ENCODE data around the gene STK39.

Gene STK39

DNA sequence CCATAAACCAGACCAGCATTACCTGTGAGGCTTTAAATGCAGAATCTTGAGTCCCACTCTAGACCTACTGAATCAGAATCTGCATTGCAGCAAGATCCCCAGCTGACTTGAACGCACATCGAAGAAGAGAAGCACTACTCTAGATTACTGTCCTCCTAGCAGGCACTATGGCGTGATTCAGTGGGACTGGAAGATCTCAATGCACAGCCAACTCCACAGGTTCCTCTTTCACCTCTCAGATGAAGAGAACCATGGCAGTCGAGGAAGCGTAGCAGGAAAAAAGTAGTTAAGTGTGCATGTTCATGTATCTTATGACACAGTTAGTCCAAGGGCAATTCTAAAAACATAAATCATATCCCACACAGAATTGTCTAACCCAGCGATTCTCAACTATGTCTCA, 97.4 kb downstream of the STK39 start:
- Histone ChIP-seq H3K4me1 (ENCODE audit: control insufficient read depth in 1 of 2, insufficient read depth in 2 of 2, low read length in 2 of 2) (peaks cover 4 to 21% of the 10 kb centered on the region in 2 donors), H3K36me3 (ENCODE audit: control insufficient read depth in 1 of 2, insufficient read depth in 2 of 2, low read length in 2 of 2) (peaks cover 0 to 2% of the 10 kb centered on the region in 2 donors), H3K27ac (ENCODE audit: low read depth, low read length) (no peak overlapping the region), H3K9ac (ENCODE audit: low read depth in 1 of 2, low read length in 2 of 2) (no peak overlapping the region), H3K4me3 (ENCODE audit: low read depth in 1 of 2, low read length in 2 of 2) (no peak overlapping the region), H3K27me3 (ENCODE audit: control insufficient read depth in 1 of 2, insufficient read depth in 2 of 2, low read length in 2 of 2) (no peaks in the 10 kb centered on the region), H3K9me3 (ENCODE audit: control insufficient read depth in 1 of 2, low read length in 2 of 2) (no peaks in the 10 kb centered on the region)

DNA sequence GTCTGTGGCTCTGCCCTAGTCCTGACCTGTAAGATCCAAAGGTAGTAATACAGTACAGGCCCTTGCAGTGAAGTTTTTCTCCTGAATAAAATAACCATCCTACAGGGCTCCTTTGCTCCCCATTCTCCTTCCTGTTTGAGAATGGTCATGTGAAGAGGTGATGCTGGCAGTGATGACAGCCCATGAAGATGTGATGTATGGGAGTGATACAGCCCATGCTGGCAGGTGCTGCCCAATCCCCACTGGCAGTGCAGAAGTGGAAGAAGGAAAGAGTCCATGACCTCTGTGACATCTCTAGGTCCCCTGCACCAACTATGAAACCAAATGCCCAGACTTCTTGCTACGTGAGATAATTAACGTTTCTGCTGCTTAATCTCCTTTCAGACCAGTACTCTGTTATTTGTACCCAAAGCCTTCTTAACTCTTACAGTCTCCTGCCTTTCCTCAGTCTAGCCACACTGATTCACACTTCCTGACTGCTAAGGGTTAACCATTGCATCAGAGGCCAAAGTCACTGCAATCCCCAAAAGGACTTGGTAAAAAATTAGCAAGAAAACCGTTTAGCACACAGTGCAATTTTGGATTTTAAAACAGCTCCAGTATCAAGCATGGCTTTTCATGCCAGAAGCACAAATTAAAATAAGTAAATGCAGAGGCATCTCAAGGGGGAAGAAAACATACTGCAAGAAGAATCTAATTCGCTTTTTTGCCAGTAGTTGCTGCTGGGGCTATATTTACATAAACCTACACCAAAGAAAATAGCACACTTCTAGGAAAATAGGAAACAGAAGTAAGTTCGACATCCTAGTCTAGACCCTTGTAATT, 98.0 kb downstream of the STK39 start:
- Histone ChIP-seq H3K4me1 (ENCODE audit: control insufficient read depth in 1 of 2, insufficient read depth in 2 of 2, low read length in 2 of 2) (peaks cover 4 to 21% of the 10 kb centered on the region in 2 donors), H3K27me3 (ENCODE audit: control insufficient read depth in 1 of 2, insufficient read depth in 2 of 2, low read length in 2 of 2) (no peaks in the 10 kb centered on the region), H3K4me3 (ENCODE audit: low read depth in 1 of 2, low read length in 2 of 2) (no peak overlapping the region), H3K27ac (ENCODE audit: low read depth, low read length) (no peak overlapping the region), H3K9ac (ENCODE audit: low read depth in 1 of 2, low read length in 2 of 2) (no peak overlapping the region), H3K9me3 (ENCODE audit: control insufficient read depth in 1 of 2, low read length in 2 of 2) (no peaks in the 10 kb centered on the region), H3K36me3 (ENCODE audit: control insufficient read depth in 1 of 2, insufficient read depth in 2 of 2, low read length in 2 of 2) (peaks cover 0 to 2% of the 10 kb centered on the region in 2 donors)

DNA sequence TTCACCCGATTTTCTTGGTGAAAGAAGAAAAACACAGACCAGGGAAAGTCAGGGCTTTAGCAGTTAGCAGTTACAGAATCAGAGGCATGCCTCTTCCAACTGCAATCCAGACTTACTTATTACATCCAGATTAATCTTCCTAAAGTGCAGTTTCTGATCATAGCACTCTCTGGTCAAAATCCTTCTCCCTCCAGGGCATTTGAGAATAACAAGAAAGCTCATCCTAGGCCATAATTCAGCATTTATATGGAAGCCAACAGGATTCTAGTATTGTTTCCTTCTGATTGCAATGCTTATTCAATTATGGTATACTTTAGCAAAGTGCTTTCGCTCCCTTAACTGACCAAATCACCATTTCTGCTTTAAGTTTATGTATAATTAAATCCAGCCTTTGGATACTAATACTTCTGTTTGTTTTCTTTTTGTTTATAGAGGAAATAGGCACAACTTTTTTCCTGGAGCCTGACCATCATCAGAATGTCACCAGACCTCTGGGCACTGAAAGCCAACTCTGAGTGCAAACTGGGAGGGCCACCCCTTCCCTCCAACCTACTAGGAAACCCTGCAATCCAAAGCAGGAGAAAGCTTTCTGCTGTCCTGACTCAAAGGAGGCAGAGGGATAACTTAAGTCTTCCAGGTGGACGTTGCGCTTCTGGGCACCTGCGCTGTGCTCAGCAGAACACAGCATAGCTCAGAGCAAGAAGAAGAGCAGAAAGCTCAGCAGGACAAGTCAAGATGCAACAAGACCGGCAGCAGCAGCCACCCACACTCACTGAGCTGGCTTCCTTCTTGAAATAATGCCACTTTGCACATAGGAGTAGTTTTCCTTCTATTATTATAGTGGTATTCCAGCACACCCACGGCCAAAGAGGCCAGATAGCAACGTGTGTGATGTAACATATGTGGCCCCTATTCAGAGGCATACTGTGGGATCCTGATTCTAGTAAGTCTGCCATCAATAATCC, 99.3 kb downstream of the STK39 start:
- Histone ChIP-seq H3K27me3 (ENCODE audit: control insufficient read depth in 1 of 2, insufficient read depth in 2 of 2, low read length in 2 of 2) (no peaks in the 10 kb centered on the region), H3K4me3 (ENCODE audit: low read depth in 1 of 2, low read length in 2 of 2) (no peak overlapping the region), H3K9ac (ENCODE audit: low read depth in 1 of 2, low read length in 2 of 2) (no peak overlapping the region), H3K36me3 (ENCODE audit: control insufficient read depth in 1 of 2, insufficient read depth in 2 of 2, low read length in 2 of 2) (peaks cover 0 to 2% of the 10 kb centered on the region in 2 donors), H3K27ac (ENCODE audit: low read depth, low read length) (no peak overlapping the region), H3K4me1 (ENCODE audit: control insufficient read depth in 1 of 2, insufficient read depth in 2 of 2, low read length in 2 of 2) (peaks cover 4 to 21% of the 10 kb centered on the region in 2 donors), H3K9me3 (ENCODE audit: control insufficient read depth in 1 of 2, low read length in 2 of 2) (no peaks in the 10 kb centered on the region)

DNA sequence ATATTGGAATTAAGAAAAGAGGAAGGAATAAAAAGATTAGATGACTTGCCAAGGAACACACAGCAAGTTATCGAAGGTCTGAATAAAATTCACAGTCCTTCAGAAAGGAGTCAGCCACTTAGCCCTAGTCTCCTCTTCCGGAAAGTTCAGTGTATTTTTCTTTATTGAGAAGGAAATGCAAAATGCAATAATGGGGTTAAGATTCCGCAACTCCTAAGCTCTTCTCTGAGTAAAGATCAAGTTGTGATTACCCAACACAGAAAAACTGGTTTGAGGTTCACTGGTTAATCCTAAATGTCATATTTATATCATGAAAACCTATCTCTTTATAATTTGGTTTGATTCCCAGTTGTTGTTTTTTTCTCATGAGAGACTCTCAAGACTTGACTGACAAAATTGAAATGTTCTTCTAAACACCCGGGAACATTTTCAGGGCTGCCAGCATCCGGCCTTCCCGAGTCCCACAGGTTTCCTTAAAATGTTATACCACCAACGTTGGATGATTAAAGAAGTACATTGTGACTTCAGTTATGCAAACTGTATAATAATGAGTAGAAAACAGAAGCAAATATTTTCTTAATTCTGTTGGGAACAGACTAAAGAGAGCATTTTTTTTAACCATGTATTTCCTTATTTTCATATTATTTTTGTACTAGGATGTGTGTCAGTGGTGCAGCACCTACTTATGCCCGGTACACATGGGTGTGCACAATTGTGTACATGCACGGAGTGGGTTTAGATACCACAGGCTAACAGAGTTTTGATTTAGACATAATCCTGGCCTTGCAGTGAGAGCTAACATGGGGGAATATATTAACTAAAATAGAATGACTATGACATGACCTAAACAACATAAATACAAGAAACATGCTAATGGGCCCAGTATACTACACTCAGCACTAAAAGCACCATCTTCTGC, 100.2 kb downstream of the STK39 start:
- no peak overlapping the region for H3K4me3 ChIP-seq (ENCODE audit: low read depth in 1 of 2, low read length in 2 of 2)
- H3K27me3 ChIP-seq (ENCODE audit: control insufficient read depth in 1 of 2, insufficient read depth in 2 of 2, low read length in 2 of 2): no peaks in the 10 kb centered on the region
- no peaks in the 10 kb centered on the region for H3K9me3 ChIP-seq (ENCODE audit: control insufficient read depth in 1 of 2, low read length in 2 of 2)
- no peak overlapping the region for H3K27ac ChIP-seq (ENCODE audit: low read depth, low read length)
- H3K36me3 ChIP-seq (ENCODE audit: control insufficient read depth in 1 of 2, insufficient read depth in 2 of 2, low read length in 2 of 2): peaks cover 0 to 2% of the 10 kb centered on the region in 2 donors
- H3K9ac ChIP-seq (ENCODE audit: low read depth in 1 of 2, low read length in 2 of 2): no peak overlapping the region
- H3K4me1 ChIP-seq (ENCODE audit: control insufficient read depth in 1 of 2, insufficient read depth in 2 of 2, low read length in 2 of 2): peaks cover 4 to 21% of the 10 kb centered on the region in 2 donors

DNA sequence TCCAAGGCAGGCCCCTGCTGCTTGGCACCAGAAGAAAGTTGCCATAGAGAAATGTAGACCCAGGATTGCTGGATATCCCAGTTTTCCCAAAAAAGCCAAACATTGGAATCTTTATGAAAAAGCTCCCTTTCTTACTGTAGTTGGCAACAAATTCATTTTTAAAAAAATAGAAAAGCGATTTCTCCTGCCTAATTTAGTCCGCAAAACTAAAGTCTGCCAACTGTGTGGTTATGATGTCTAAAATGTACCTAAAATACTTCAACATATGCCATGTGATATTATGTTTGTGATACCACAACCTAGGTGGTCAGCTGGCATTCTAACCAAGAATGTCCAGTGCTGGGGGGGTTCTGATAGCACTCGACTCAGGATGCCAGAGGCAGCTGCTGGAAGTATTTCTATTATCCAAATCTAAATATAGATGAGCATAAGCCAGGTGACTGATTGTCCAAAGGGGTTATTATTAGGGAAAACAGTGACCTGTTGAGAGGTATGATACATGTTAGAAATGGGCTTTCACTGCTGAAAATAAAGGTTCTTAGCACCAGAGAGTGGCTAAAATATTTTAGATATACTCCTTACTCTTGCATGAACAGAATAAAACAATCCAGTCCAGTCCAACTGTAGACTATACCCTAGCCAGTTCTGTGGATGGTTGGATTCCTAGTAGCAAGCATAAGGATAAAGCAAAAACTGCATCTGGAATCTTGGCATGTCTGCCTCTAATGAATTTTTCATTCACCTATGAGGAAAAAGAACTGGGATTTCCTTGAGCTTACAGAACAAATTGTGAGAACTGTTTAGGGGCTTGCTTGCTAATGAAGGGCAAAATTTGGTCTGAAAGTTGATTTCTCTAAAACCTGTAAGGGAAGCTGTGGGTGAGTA, 101.7 kb downstream of the STK39 start:
- peaks cover 4 to 15% of the 10 kb centered on the region in 2 donors for H3K4me1 ChIP-seq (ENCODE audit: control insufficient read depth in 1 of 2, insufficient read depth in 2 of 2, low read length in 2 of 2)
- no peaks in the 10 kb centered on the region for H3K9me3 ChIP-seq (ENCODE audit: control insufficient read depth in 1 of 2, low read length in 2 of 2)
- H3K4me3 ChIP-seq (ENCODE audit: low read depth in 1 of 2, low read length in 2 of 2): no peak overlapping the region
- H3K36me3 ChIP-seq (ENCODE audit: control insufficient read depth in 1 of 2, insufficient read depth in 2 of 2, low read length in 2 of 2): peaks cover 0 to 2% of the 10 kb centered on the region in 2 donors
- H3K9ac ChIP-seq (ENCODE audit: low read depth in 1 of 2, low read length in 2 of 2): no peak overlapping the region
- no peaks in the 10 kb centered on the region for H3K27me3 ChIP-seq (ENCODE audit: control insufficient read depth in 1 of 2, insufficient read depth in 2 of 2, low read length in 2 of 2)
- H3K27ac ChIP-seq (ENCODE audit: low read depth, low read length): no peak overlapping the region

DNA sequence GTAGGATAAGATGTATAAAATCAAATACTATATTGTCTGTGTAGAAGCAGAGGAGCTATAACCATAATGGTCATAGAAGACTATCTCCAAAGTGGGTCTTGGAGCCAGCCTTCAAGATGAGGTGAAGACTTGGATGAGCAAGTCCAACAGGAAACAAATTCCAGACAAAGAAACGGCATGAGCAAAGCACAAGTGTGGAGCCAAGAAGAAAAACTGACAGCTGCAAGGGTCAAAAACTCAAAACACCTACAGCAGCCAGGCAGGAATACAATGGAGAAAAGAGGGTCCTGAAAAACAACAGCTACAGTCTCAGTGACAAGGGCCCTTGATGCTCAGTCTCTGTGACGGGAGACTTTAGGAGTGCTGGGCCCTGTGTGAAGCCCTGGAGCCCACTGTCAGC, 102.4 kb downstream of the STK39 start:
- H3K27ac ChIP-seq (ENCODE audit: low read depth, low read length): no peak overlapping the region

DNA sequence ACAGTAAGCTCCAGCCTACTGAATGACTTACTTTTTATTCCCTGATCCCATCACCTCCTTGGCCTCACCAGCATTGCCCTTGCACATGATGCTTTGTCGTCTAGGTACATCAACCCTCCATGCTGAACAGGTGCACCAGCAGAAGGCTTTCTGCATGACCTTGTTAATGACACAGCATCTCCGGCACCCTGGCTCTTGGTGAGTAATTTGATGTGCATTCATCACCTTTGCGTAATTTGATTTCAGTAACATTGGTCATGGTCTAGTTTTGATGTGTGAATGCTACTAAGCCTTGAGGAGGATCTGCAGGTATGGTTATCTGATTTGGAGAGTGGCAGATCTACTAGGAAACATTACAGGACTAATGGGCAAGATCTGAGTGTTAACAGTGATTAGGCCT, 103.6 kb downstream of the STK39 start:
- H3K9me3 ChIP-seq (ENCODE audit: control insufficient read depth in 1 of 2, low read length in 2 of 2): no peaks in the 10 kb centered on the region
- H3K27me3 ChIP-seq (ENCODE audit: control insufficient read depth in 1 of 2, insufficient read depth in 2 of 2, low read length in 2 of 2): no peaks in the 10 kb centered on the region
- H3K27ac ChIP-seq (ENCODE audit: low read depth, low read length): no peak overlapping the region
- H3K4me1 ChIP-seq (ENCODE audit: control insufficient read depth in 1 of 2, insufficient read depth in 2 of 2, low read length in 2 of 2): no peaks in the 10 kb centered on the region
- H3K4me3 ChIP-seq (ENCODE audit: low read depth in 1 of 2, low read length in 2 of 2): no peak overlapping the region
- peaks cover 0 to 10% of the 10 kb centered on the region in 2 donors for H3K36me3 ChIP-seq (ENCODE audit: control insufficient read depth in 1 of 2, insufficient read depth in 2 of 2, low read length in 2 of 2)
- no peak overlapping the region for H3K9ac ChIP-seq (ENCODE audit: low read depth in 1 of 2, low read length in 2 of 2)

More for the DNA sequence above, 102.4 kb downstream of the STK39 start:
- H3K27me3 ChIP-seq (ENCODE audit: control insufficient read depth in 1 of 2, insufficient read depth in 2 of 2, low read length in 2 of 2): no peaks in the 10 kb centered on the region
- H3K9me3 ChIP-seq (ENCODE audit: control insufficient read depth in 1 of 2, low read length in 2 of 2): no peaks in the 10 kb centered on the region
- H3K36me3 ChIP-seq (ENCODE audit: control insufficient read depth in 1 of 2, insufficient read depth in 2 of 2, low read length in 2 of 2): peaks cover 0 to 8% of the 10 kb centered on the region in 2 donors
- H3K4me1 ChIP-seq (ENCODE audit: control insufficient read depth in 1 of 2, insufficient read depth in 2 of 2, low read length in 2 of 2): peaks cover 4 to 9% of the 10 kb centered on the region in 2 donors
- H3K9ac ChIP-seq (ENCODE audit: low read depth in 1 of 2, low read length in 2 of 2): no peak overlapping the region
- H3K4me3 ChIP-seq (ENCODE audit: low read depth in 1 of 2, low read length in 2 of 2): no peak overlapping the region

DNA sequence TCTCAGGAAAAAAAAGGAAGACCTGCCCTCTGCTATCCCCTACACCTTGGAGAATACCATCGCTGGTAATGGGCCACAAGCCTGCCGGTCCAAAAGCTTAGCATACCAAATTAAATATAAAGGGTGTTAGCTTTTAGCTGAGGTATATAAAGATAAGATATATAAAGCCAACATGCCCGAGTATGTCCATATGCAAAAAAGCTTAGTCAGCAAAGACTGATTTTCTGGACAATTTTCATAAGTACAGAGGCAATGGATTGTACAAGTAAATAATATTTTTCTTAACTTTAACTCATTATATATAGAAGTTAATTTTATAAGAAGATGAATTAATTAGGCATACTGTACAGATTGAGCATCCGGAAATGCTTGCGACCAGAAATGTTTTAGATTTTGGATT, 106.5 kb downstream of the STK39 start:
- Histone ChIP-seq H3K27me3 (ENCODE audit: control insufficient read depth in 1 of 2, insufficient read depth in 2 of 2, low read length in 2 of 2) (no peaks in the 10 kb centered on the region), H3K36me3 (ENCODE audit: control insufficient read depth in 1 of 2, insufficient read depth in 2 of 2, low read length in 2 of 2) (peaks cover 8 to 21% of the 10 kb centered on the region in 2 donors), H3K27ac (ENCODE audit: low read depth, low read length) (no peak overlapping the region), H3K4me3 (ENCODE audit: low read depth in 1 of 2, low read length in 2 of 2) (no peak overlapping the region), H3K9me3 (ENCODE audit: control insufficient read depth in 1 of 2, low read length in 2 of 2) (no peaks in the 10 kb centered on the region), H3K9ac (ENCODE audit: low read depth in 1 of 2, low read length in 2 of 2) (no peak overlapping the region), H3K4me1 (ENCODE audit: control insufficient read depth in 1 of 2, insufficient read depth in 2 of 2, low read length in 2 of 2) (peaks cover 0 to 4% of the 10 kb centered on the region in 2 donors)

DNA sequence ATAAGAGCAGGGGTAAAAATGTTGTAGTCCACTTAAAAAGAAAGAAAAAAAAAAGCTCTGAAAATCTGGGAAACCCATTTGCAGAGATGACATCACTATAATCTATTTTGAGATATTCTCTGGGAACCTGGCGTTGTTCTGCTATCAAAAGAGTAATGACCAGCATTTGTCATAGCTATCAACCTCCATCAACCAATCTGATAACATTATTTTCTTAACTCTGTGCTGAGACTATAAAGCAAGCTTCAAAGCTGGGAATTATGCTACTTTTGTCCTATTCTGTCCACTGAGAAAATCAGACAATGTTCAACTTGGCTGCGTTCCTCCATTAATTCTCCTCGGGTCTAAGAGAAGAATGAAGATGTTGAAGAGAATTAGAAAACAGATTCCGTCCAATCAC, 107.5 kb downstream of the STK39 start:
- Histone ChIP-seq H3K4me3 (ENCODE audit: low read depth in 1 of 2, low read length in 2 of 2) (no peak overlapping the region), H3K36me3 (ENCODE audit: control insufficient read depth in 1 of 2, insufficient read depth in 2 of 2, low read length in 2 of 2) (peaks cover 8 to 21% of the 10 kb centered on the region in 2 donors), H3K9ac (ENCODE audit: low read depth in 1 of 2, low read length in 2 of 2) (no peak overlapping the region), H3K27ac (ENCODE audit: low read depth, low read length) (no peak overlapping the region), H3K9me3 (ENCODE audit: control insufficient read depth in 1 of 2, low read length in 2 of 2) (no peaks in the 10 kb centered on the region), H3K27me3 (ENCODE audit: control insufficient read depth in 1 of 2, insufficient read depth in 2 of 2, low read length in 2 of 2) (no peaks in the 10 kb centered on the region), H3K4me1 (ENCODE audit: control insufficient read depth in 1 of 2, insufficient read depth in 2 of 2, low read length in 2 of 2) (peaks cover 0 to 4% of the 10 kb centered on the region in 2 donors)

Data from duodenal mucosa (tissue), 2 donors.